HCT116 (cell line): ENCODE measurements around the gene RET. TPM values are rescaled to one million over a fixed set of nuclear protein-coding genes. Genes with fewer than 3 reads are reported as not detected.

Experiments used
- total RNA-seq: library from RNA; stranded (reverse); gene quantifications from one replicate; pipeline ENCODE4 v1.2.1, GENCODE V29; 2021; ENCODE audit not compliant: unreplicated experiment

RET gene
- total RNA-seq, 1 experiment from 2014 or later, result 5.9 TPM

Other genes with a start within 250 kb of the RET start
- 9.9 TPM for gene CSGALNACT2, start 61.4 kb downstream of the RET start, total RNA-seq
- 19.3 TPM for gene RASGEF1A, start 190.0 kb downstream of the RET start, total RNA-seq